ENCODE results near the gene SUV39H1. TPM values are rescaled to one million over a fixed set of nuclear protein-coding genes. Genes with fewer than 3 reads are reported as not detected.

Gene SUV39H1
- total RNA-seq, 4 donors from 2014 or later, result 5.9 to 15.1 (median 8.7) TPM

DNA sequence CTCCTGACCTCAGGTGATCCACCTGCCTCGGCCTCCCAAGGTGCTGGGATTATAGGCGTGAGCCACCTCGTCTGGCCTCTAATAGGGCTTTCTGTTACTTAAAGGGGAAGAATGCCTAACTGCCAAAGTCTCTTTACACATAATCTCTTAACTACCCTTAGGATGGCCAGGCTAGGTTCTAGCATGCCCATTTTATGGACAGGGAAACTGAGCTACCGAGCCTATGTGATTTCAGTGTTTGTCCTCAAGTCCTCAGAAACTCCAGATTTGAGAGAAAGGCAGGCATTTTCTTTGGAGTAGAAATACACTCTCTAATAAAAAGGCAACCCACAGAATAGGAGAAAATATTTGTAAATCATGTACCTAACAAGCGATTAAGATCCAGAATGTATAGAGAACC is 52.6 kb downstream of the SUV39H1 start:
- no peak for DNase-seq (ENCODE audit: low spot score in 2 of 2)
- TF ChIP-seq POLR2A (IDR thresholded peaks at IDR 0.05) (no peak), POLR2AphosphoS5 (IDR thresholded peaks at IDR 0.05) (no peak), CTCF (IDR thresholded peaks at IDR 0.05) (no peak)
- H3K9me3 ChIP-seq, result no peaks in the 10 kb centered on the region
- H3K36me3 ChIP-seq, result no peaks in the 10 kb centered on the region
- 89% methylated on average over 5 of the region's 5 CpGs for WGBS
- H3K4me1 ChIP-seq, result no peaks in the 10 kb centered on the region
- no peaks in the 10 kb centered on the region for H3K27me3 ChIP-seq
- H3K4me3 ChIP-seq, result no peak overlapping the region
- H3K27ac ChIP-seq, result no peak overlapping the region

DNA sequence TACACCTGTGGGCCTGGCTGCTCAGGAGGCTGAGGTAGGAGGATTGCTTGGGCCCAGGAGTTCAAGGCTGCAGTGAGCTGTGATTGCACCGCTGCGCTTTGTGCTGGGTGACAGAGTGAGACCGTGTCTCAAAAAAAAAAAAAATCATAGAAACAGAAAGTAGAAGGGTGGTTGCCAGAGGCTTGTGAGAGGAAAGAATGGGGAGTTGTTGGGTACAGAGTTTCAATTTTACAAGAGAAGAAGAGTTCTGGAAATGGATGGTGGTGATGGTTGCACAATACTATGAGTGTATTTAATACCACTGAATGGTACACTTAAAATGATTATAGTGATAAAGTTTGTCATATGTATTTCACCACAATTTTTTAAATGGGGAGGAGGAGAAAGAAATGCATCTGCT is 54.8 kb downstream of the SUV39H1 start:
- no peak overlapping the region for H3K4me3 ChIP-seq
- no peaks in the 10 kb centered on the region for H3K36me3 ChIP-seq
- H3K4me1 ChIP-seq, result no peaks in the 10 kb centered on the region
- 81% methylated on average over 3 of the region's 3 CpGs for WGBS
- H3K27me3 ChIP-seq, result no peaks in the 10 kb centered on the region
- no peaks in the 10 kb centered on the region for H3K9me3 ChIP-seq
- H3K27ac ChIP-seq, result no peak overlapping the region
- TF ChIP-seq POLR2AphosphoS5 (IDR thresholded peaks at IDR 0.05) (no peak), EP300 (IDR thresholded peaks at IDR 0.05) (no peak), CTCF (IDR thresholded peaks at IDR 0.05) (no peak), POLR2A (IDR thresholded peaks at IDR 0.05) (no peak)
- DNase-seq (ENCODE audit: low spot score in 2 of 2), result no peak

DNA sequence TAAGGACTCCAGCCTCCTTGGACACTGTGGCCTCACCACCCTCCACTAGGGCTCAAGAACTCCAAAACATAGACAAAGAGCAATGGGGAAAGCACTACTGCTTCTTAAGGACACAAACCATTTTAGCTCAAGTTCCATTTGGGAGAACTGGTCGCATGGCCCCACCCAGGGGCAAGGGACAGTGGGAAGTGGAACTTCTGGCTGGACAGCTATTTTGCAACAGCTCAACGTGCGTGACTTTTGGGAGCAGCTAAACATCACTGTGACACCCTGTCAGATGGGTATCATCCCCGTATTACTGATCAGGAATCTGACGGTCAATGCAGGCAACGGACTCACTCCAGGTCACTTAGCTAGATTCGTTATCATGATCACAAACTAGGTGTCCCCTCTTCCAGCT is 56.0 kb downstream of the SUV39H1 start:
- TF ChIP-seq CTCF (IDR thresholded peaks at IDR 0.05) (no peak), EP300 (IDR thresholded peaks at IDR 0.05) (no peak), POLR2AphosphoS5 (IDR thresholded peaks at IDR 0.05) (no peak), POLR2A (IDR thresholded peaks at IDR 0.05) (no peak)
- H3K4me1 ChIP-seq, result no peaks in the 10 kb centered on the region
- no peaks in the 10 kb centered on the region for H3K36me3 ChIP-seq
- no peaks in the 10 kb centered on the region for H3K9me3 ChIP-seq
- H3K27ac ChIP-seq, result no peak overlapping the region
- H3K27me3 ChIP-seq, result no peaks in the 10 kb centered on the region
- no peak overlapping the region for H3K4me3 ChIP-seq
- no peak for DNase-seq (ENCODE audit: low spot score in 2 of 2)
- WGBS, result 75% methylated on average over 7 of the region's 7 CpGs

GRCh38 chrX:48753708-48754228 is 57.2 kb downstream of the SUV39H1 start:
- no peaks in the 10 kb centered on the region for H3K36me3 ChIP-seq
- TF ChIP-seq CTCF (IDR thresholded peaks at IDR 0.05) (no peak), POLR2A (IDR thresholded peaks at IDR 0.05) (no peak), EP300 (IDR thresholded peaks at IDR 0.05) (no peak), POLR2AphosphoS5 (IDR thresholded peaks at IDR 0.05) (no peak)
- DNase-seq (ENCODE audit: low spot score in 2 of 2), result no peak
- H3K27ac ChIP-seq, result no peak overlapping the region
- H3K4me1 ChIP-seq, result no peaks in the 10 kb centered on the region
- H3K27me3 ChIP-seq, result no peaks in the 10 kb centered on the region
- no peaks in the 10 kb centered on the region for H3K9me3 ChIP-seq
- H3K4me3 ChIP-seq, result no peak overlapping the region
- 67% methylated on average over 2 of the region's 8 CpGs for WGBS

DNA sequence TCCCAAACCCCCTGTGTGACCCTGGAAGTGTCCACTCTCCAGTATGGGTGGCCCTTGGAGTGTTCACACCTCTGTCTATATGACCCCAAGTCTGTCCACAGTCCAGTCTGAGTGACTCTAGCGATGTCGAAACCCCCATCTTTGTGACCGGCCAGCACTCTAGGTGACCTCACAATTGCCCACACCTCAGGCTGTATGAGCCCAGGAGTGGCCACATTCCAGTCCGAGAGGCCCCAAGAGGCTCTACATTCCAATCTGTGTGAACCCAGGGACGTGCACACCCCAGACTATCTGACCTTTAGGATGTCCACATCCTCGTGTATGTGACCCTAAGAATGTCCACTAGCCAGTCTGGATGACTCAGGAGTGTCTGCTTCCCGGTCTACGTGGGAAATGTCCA is 57.7 kb downstream of the SUV39H1 start:
- Histone ChIP-seq H3K27ac (no peak overlapping the region), H3K27me3 (no peaks in the 10 kb centered on the region), H3K9me3 (no peaks in the 10 kb centered on the region), H3K4me1 (no peaks in the 10 kb centered on the region), H3K36me3 (no peaks in the 10 kb centered on the region), H3K4me3 (no peak overlapping the region)
- no peak for DNase-seq (ENCODE audit: low spot score in 2 of 2)
- TF ChIP-seq POLR2AphosphoS5 (IDR thresholded peaks at IDR 0.05) (no peak), EP300 (IDR thresholded peaks at IDR 0.05) (no peak), POLR2A (IDR thresholded peaks at IDR 0.05) (no peak), CTCF (IDR thresholded peaks at IDR 0.05) (no peak)
- 83% methylated on average over 3 of the region's 8 CpGs for WGBS

Other genes with a start within 250 kb of the SUV39H1 start
- gene SLC38A5, start 226.5 kb upstream of the SUV39H1 start, total RNA-seq, result 10 to 100 TPM; 24.2 to 63.0 (median 46.2) TPM
- gene FTSJ1, start 220.5 kb upstream of the SUV39H1 start, total RNA-seq, result 10 to 100 TPM; 27.8 to 54.3 (median 47.9) TPM
- 10 to 100 TPM; 16.7 to 34.5 (median 25.8) TPM for gene PORCN, start 187.7 kb upstream of the SUV39H1 start, total RNA-seq
- gene EBP, start 174.9 kb upstream of the SUV39H1 start, total RNA-seq, result 10 to 100 TPM; 43.4 to 82.7 (median 71.9) TPM
- gene TBC1D25, start 157.0 kb upstream of the SUV39H1 start, total RNA-seq, result 10 to 100 TPM; 12.9 to 21.2 (median 17.3) TPM
- 100 to 1,000 TPM; 167 to 245 (median 204) TPM for gene RBM3, start 122.2 kb upstream of the SUV39H1 start, total RNA-seq
- 100 to 1,000 TPM in 1 of 4 donors, 10 to 100 TPM in 3; 71.1 to 105 (median 93.2) TPM for gene WDR13, start 99.2 kb upstream of the SUV39H1 start, total RNA-seq
- gene WAS, start 12.9 kb upstream of the SUV39H1 start, total RNA-seq, result 1 to 10 TPM in 3 of 4 donors, under 1 TPM in 1; 0.68 to 5.2 (median 3.5) TPM
- gene GLOD5, start 65.0 kb downstream of the SUV39H1 start, total RNA-seq, result not detected
- gene GATA1, start 89.9 kb downstream of the SUV39H1 start, total RNA-seq, result not detected
- 100 to 1,000 TPM in 1 of 4 donors, 10 to 100 TPM in 3; 67.3 to 129 (median 93.2) TPM for gene HDAC6, start 105.3 kb downstream of the SUV39H1 start, total RNA-seq
- gene ERAS, start 129.8 kb downstream of the SUV39H1 start, total RNA-seq, result not detected
- 1 to 10 TPM; 1.5 to 9.0 (median 2.4) TPM for gene PCSK1N, start 138.9 kb downstream of the SUV39H1 start, total RNA-seq
- gene TIMM17B, start 201.0 kb downstream of the SUV39H1 start, total RNA-seq, result 10 to 100 TPM; 40.8 to 60.5 (median 43.4) TPM
- 10 to 100 TPM; 51.8 to 88.3 (median 71.9) TPM for gene PQBP1, start 201.2 kb downstream of the SUV39H1 start, total RNA-seq
- gene SLC35A2, start 214.9 kb downstream of the SUV39H1 start, total RNA-seq, result 10 to 100 TPM; 17.1 to 32.3 (median 24.3) TPM
- gene PIM2, start 222.3 kb downstream of the SUV39H1 start, total RNA-seq, result 10 to 100 TPM in 1 of 4 donors, 1 to 10 TPM in 3; 6.2 to 18.2 (median 8.7) TPM

Data from suprapubic skin (tissue), 4 donors.